GM12801 (cell line): ENCODE measurements around the gene ZSCAN20.

Source experiments
- CTCF ChIP-seq: IDR thresholded peaks from one replicate; pipeline ENCODE4 v1.5.1; 2011; ENCODE audit warnings: control low read depth; ENCODE audit not compliant: insufficient read length; ENCODE audit errors: extremely low read depth

The ZSCAN20 gene

GRCh38 chr1:33429856-33430691 is 42.4 kb upstream of the ZSCAN20 start:
- TF ChIP-seq CTCF = no peak

DNA sequence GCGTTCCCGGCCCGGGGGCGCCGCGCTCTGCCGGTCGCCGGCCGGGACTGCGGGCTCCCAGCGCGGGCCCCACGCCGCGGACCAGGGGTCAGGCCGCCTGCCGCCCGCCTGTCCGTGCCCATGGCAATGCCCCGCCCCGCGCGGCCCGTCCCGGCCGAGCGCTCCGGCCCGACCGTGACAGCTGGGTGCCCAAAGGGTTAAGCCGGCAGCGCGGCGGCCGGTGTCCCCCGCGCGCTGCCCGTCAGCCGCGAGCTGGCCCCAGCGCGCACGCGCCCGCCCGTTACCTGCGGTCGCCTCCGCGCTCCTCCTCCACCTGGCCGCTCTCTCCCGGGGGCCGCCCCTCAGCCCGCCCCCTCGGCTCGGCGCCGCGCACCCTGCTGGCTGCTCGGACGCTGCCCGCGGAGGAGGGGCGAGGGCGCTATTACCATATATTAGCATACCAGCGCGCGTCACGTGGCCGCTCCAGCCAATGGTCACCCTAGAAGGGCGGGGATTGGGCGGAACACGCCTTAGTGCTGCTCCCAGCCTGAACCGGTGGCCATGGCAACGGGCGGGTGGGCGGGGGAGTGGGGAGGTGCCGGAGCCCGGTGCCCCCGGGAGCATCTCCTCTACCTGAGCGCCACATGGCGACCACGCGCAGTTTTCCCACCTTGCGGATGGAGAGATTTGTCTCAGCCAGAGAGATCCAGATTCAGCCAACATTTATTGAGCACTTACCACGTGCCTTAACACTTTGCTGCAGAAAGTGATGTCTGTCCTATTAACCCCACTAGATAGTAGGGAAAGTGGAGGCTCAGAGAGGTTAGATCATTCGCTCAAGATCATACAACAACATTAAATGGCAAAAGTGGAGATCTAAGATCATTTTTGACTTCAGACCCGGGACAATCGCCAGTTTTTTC is 41.5 kb upstream of the ZSCAN20 start, which contains the start of gene PHC2:
PHC2 (minus strand) TSS at position 404 of the 902 bp plus-strand sequence. CDS start 55,556 bp downstream, outside the sequence.
- TF ChIP-seq CTCF = no peak

- TF ChIP-seq CTCF = no peak
These were observed 38.7 kb upstream of the ZSCAN20 start for GRCh38 chr1:33433509-33434362.

DNA sequence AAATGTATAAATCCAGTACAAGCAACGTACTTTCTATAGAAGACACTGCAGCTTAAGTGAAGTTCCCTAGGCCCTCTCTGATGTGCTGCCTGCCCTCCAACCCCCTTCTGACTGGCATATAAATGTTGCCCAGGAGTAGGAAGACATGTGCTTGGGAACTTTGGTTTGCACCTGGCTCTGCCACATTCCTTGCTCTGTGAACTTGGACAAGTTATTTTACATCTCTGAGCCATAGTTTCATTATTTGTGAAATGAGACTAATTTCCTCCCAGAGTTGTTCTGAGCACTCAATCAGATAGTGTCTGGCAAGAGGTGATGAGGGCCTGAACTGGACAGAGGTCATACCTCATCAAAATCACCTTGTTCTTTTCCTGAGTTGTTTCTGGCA is 38.1 kb upstream of the ZSCAN20 start:
- no peak for TF ChIP-seq CTCF

DNA sequence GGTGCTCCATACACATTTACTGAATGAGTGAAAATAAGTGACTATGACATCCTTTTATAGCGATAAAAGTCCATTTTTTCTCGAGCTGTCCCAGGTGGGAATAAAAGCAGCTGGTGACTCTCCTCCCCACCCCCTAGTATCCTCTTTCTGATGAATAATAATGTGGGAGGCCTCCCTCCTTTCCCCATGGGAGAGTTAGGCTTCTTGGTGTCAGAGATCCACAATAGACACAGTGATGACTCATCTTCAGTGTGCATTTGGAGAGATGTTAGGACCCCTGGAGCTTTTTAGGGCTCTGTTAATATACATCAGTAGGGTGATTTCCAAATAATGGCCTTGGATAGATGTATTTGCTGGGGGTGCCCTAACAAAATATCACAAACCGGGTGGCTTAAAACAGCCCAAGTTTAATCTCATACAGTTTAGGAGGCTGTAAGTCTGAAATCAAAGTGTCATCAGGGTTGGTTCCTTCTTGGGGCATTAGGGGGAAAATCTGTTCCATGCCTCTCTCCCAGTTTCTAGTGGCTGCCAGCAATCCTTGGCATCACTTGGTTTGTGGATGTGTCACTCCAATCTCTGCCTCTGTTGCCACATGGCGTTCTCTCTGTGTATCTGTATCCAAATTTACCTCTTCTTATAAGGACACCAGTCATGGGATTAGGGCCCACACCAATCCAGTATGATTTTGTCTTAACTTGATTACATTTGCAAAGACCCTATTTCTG is 37.2 kb upstream of the ZSCAN20 start:
- TF ChIP-seq CTCF = no peak

- no peak for TF ChIP-seq CTCF
These were observed 35.7 kb upstream of the ZSCAN20 start for GRCh38 chr1:33436557-33437285.
